H9 (cell line): ENCODE data around the gene FBXL7. TPM values are rescaled to one million over a fixed set of nuclear protein-coding genes. Genes with fewer than 3 reads are reported as not detected.

ENCODE experiments used
- DNase-seq: peaks from one replicate; pipeline ENCODE4 v3.0.0-alpha.2; 2017
- H2AFZ ChIP-seq: one replicate; pipeline ENCODE4 v1.6.1; 2013; ENCODE audit warnings: mild to moderate bottlenecking, low read length, control low read depth, moderate library complexity
- H2AK5ac ChIP-seq: 2 replicates; pipeline ENCODE4 v1.6.1; 2013; ENCODE audit warnings: low read length, control low read depth, mixed read lengths; ENCODE audit not compliant: insufficient read length
- H2BK120ac ChIP-seq: one replicate; pipeline ENCODE4 v1.6.1; 2013; ENCODE audit warnings: low read depth, mild to moderate bottlenecking, low read length, control low read depth, inconsistent platforms; ENCODE audit not compliant: poor library complexity, severe bottlenecking
- H2BK12ac ChIP-seq: 2 replicates; pipeline ENCODE4 v1.6.1; 2013; ENCODE audit warnings: low read length, control low read depth, mixed read lengths, low read depth; ENCODE audit not compliant: insufficient read length
- H2BK15ac ChIP-seq: 2 replicates; pipeline ENCODE4 v1.6.1; 2013; ENCODE audit warnings: low read depth, low read length, control low read depth
- H2BK20ac ChIP-seq: one replicate; pipeline ENCODE4 v1.6.1; 2013; ENCODE audit warnings: low read depth, mild to moderate bottlenecking, low read length, control low read depth, inconsistent platforms; ENCODE audit not compliant: poor library complexity, severe bottlenecking
- H2BK5ac ChIP-seq: 2 replicates; pipeline ENCODE4 v1.6.1; 2013; ENCODE audit warnings: low read length, control low read depth, mixed read lengths; ENCODE audit not compliant: insufficient read length
- H3K14ac ChIP-seq: 2 replicates; pipeline ENCODE4 v1.6.1; 2013; ENCODE audit warnings: low read length, control low read depth; ENCODE audit not compliant: insufficient read depth
- H3K18ac ChIP-seq: 2 replicates; pipeline ENCODE4 v1.6.1; 2013; ENCODE audit warnings: low read depth, mild to moderate bottlenecking, mixed read lengths, low read length, control low read depth; ENCODE audit not compliant: insufficient read length
- H3K23ac ChIP-seq: 2 replicates; pipeline ENCODE4 v1.6.1; 2013; ENCODE audit warnings: low read length, control low read depth, mixed read lengths, low read depth; ENCODE audit not compliant: insufficient read length
- H3K23me2 ChIP-seq: 2 replicates; pipeline ENCODE4 v1.6.1; 2013; ENCODE audit warnings: low read depth, mild to moderate bottlenecking, mixed read lengths, low read length, control low read depth; ENCODE audit not compliant: insufficient read length, poor library complexity, severe bottlenecking
- H3K27ac ChIP-seq: 2 replicates; pipeline ENCODE4 v1.5.1; 2013; ENCODE audit warnings: low read length, control low read depth, mixed read lengths, low read depth; ENCODE audit not compliant: insufficient read length
- H3K27me3 ChIP-seq: 2 replicates; pipeline ENCODE4 v1.6.1; 2013; ENCODE audit warnings: low read length, control low read depth, inconsistent platforms; ENCODE audit not compliant: insufficient read depth
- H3K4ac ChIP-seq: 2 replicates; pipeline ENCODE4 v1.6.1; 2013; ENCODE audit warnings: low read depth, mild to moderate bottlenecking, control low read depth, inconsistent platforms, low read length, moderate library complexity
- H3K4me1 ChIP-seq: 2 replicates; pipeline ENCODE4 v1.6.1; 2013; ENCODE audit warnings: low read length, control low read depth, inconsistent platforms; ENCODE audit not compliant: insufficient read depth
- H3K4me2 ChIP-seq: 2 replicates; pipeline ENCODE4 v1.6.1; 2013; ENCODE audit warnings: low read length, control low read depth, mixed read lengths; ENCODE audit not compliant: insufficient read length, insufficient read depth
- H3K56ac ChIP-seq: 2 replicates; pipeline ENCODE4 v1.6.1; 2013; ENCODE audit warnings: low read depth, mild to moderate bottlenecking, mixed read lengths, low read length, control low read depth; ENCODE audit not compliant: insufficient read length
- H3K79me1 ChIP-seq: 2 replicates; pipeline ENCODE4 v1.6.1; 2013; ENCODE audit warnings: low read depth, mild to moderate bottlenecking, moderate library complexity, low read length, control low read depth, inconsistent platforms; ENCODE audit not compliant: insufficient read depth, poor library complexity, severe bottlenecking
- H3K79me2 ChIP-seq: 2 replicates; pipeline ENCODE4 v1.6.1; 2013; ENCODE audit warnings: low read length, control low read depth, inconsistent platforms; ENCODE audit not compliant: insufficient read depth
- H3K9ac ChIP-seq: 2 replicates; pipeline ENCODE4 v1.6.1; 2013; ENCODE audit warnings: low read length, control low read depth, mixed read lengths; ENCODE audit not compliant: insufficient read length; ENCODE audit errors: extremely low read depth
- H3K9me3 ChIP-seq: one replicate; pipeline ENCODE4 v1.6.1; 2013; ENCODE audit warnings: low read depth, low read length, inconsistent platforms; ENCODE audit not compliant: control insufficient read depth
- H3T11ph ChIP-seq: one replicate; pipeline ENCODE4 v1.6.1; 2013; ENCODE audit warnings: mild to moderate bottlenecking, low read length, control low read depth, inconsistent platforms
- H4K20me1 ChIP-seq: one replicate; pipeline ENCODE4 v1.6.1; 2013; ENCODE audit not compliant: control insufficient read depth, insufficient read length, insufficient read depth
- H4K5ac ChIP-seq: 2 replicates; pipeline ENCODE4 v1.6.1; 2013; ENCODE audit warnings: low read depth, mild to moderate bottlenecking, mixed read lengths, low read length, control low read depth; ENCODE audit not compliant: insufficient read length
- H4K8ac ChIP-seq: replicated peaks from 2 replicates; pipeline ENCODE4 v1.6.1; 2013; ENCODE audit warnings: low read length, control low read depth, mixed read lengths, low read depth; ENCODE audit not compliant: insufficient read length
- H4K91ac ChIP-seq: 2 replicates; pipeline ENCODE4 v1.6.1; 2013; ENCODE audit warnings: low read depth, mild to moderate bottlenecking, moderate library complexity, mixed read lengths, low read length, control low read depth; ENCODE audit not compliant: insufficient read length
- H3K27ac Mint-ChIP-seq, 3 experiments: 2 replicates in 2 of 3; 3 replicates in 1 of 3; pipeline ENCODE4 v1.8.0; 2020 to 2021; ENCODE audit warnings: mixed read lengths in 3 of 3, mild to moderate bottlenecking in 1 of 3, moderate library complexity in 1 of 3
- H3K27me3 Mint-ChIP-seq: 2 replicates; pipeline ENCODE4 v1.8.0; 2021; ENCODE audit warnings: low read depth, mild to moderate bottlenecking, moderate library complexity, mixed read lengths
- H3K36me3 Mint-ChIP-seq, 3 experiments: 2 replicates in 2 of 3; 3 replicates in 1 of 3; pipeline ENCODE4 v1.8.0; 2020 to 2021; ENCODE audit warnings: low read depth in 3 of 3, mixed read lengths in 3 of 3; ENCODE audit not compliant: insufficient read depth in 1 of 3
- H3K4me1 Mint-ChIP-seq, 2 experiments: 2 replicates each; pipeline ENCODE4 v1.8.0; 2020; ENCODE audit warnings: mixed read lengths in 2 of 2
- H3K4me3 Mint-ChIP-seq, 2 experiments: 2 replicates in 1 of 2; 3 replicates in 1 of 2; pipeline ENCODE4 v1.8.0; 2020 to 2021; ENCODE audit warnings: mild to moderate bottlenecking in 2 of 2, mixed read lengths in 2 of 2, moderate library complexity in 1 of 2
- H3K9me3 Mint-ChIP-seq, 2 experiments: 2 replicates in 1 of 2; 3 replicates in 1 of 2; pipeline ENCODE4 v1.8.0; 2020; ENCODE audit warnings: mild to moderate bottlenecking in 2 of 2, mixed read lengths in 2 of 2, moderate library complexity in 1 of 2
- WGBS: extraction: QIAGEN DNeasy Blood & Tissue Kit; methylation state at CpG from one replicate; pipeline ENCODE4 v1.1.7; 2013; ENCODE audit warnings: missing lambda C conversion rate, low lambda C conversion rate, mixed read lengths; ENCODE audit not compliant: insufficient read length; ENCODE audit errors: extremely low coverage; 5-methylcytosine and 5-hydroxymethylcytosine counted together
- total RNA-seq: library from RNA; stranded (reverse); gene quantifications from 2 replicates; pipeline ENCODE4 v1.2.1, GENCODE V29; 2021
- TF ChIP-seq, protein P1 (sequence below): fragments of 200-600 bp; sonication (generic); conservative IDR thresholded peaks from 3 replicates; pipeline ENCODE4 v1.8.0; 2021; ENCODE audit warnings: antibody characterized with exemption, mild to moderate bottlenecking

Gene FBXL7
- total RNA-seq, 1 experiment from 2014 or later, result 14.6 TPM

- Mint-ChIP-seq H3K27me3 (no peaks in the 10 kb centered on the region), H3K4me3 (no peak overlapping the region), H3K9me3 (peaks cover 1 to 2% of the 10 kb centered on the region in 2 experiments; a peak in 4 of 5 replicates), H3K4me1 (peaks cover 11 to 13% of the 10 kb centered on the region in 2 experiments; a peak in 3 of 4 replicates), H3K36me3 (peaks cover 6 to 25% (median 17%) of the 10 kb centered on the region in 3 experiments), H3K27ac (no peak overlapping the region)
- no peaks in the 10 kb centered on the region for H3K9me3 ChIP-seq
- no peak overlapping the region for H4K8ac ChIP-seq
- H4K5ac ChIP-seq, result no peak overlapping the region
- no peak overlapping the region for H3K18ac ChIP-seq
- no peak for DNase-seq
- no peak overlapping the region for H3K23ac ChIP-seq
- H2BK5ac ChIP-seq, result no peak overlapping the region
- no peak overlapping the region for H3K9ac ChIP-seq
- no peak overlapping the region for H3K4ac ChIP-seq
- H3K27ac ChIP-seq, result no peak overlapping the region
- H3K56ac ChIP-seq, result no peak overlapping the region
- no peak overlapping the region for H3K4me2 ChIP-seq
- TF ChIP-seq, protein P1, sequence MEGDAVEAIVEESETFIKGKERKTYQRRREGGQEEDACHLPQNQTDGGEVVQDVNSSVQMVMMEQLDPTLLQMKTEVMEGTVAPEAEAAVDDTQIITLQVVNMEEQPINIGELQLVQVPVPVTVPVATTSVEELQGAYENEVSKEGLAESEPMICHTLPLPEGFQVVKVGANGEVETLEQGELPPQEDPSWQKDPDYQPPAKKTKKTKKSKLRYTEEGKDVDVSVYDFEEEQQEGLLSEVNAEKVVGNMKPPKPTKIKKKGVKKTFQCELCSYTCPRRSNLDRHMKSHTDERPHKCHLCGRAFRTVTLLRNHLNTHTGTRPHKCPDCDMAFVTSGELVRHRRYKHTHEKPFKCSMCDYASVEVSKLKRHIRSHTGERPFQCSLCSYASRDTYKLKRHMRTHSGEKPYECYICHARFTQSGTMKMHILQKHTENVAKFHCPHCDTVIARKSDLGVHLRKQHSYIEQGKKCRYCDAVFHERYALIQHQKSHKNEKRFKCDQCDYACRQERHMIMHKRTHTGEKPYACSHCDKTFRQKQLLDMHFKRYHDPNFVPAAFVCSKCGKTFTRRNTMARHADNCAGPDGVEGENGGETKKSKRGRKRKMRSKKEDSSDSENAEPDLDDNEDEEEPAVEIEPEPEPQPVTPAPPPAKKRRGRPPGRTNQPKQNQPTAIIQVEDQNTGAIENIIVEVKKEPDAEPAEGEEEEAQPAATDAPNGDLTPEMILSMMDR, result no peak
- H3K4me1 ChIP-seq, result no peaks in the 10 kb centered on the region
- no peak overlapping the region for H3T11ph ChIP-seq
- H4K91ac ChIP-seq, result no peak overlapping the region
- no peaks in the 10 kb centered on the region for H3K79me1 ChIP-seq
- H3K14ac ChIP-seq, result no peak overlapping the region
- peaks cover 3% of the 10 kb centered on the region; the same call in 1 of the 2 replicates for H3K79me2 ChIP-seq
- no peak overlapping the region for H2AK5ac ChIP-seq
- no peak overlapping the region for H2BK15ac ChIP-seq
- no CpG with 5 or more reads among the region's 2 CpGs for WGBS
- no peak overlapping the region for H2BK20ac ChIP-seq
- H2AFZ ChIP-seq, result no peak overlapping the region
- H3K23me2 ChIP-seq, result no peaks in the 10 kb centered on the region
- no peaks in the 10 kb centered on the region for H3K27me3 ChIP-seq
- H4K20me1 ChIP-seq, result no peaks in the 10 kb centered on the region
- no peak overlapping the region for H2BK120ac ChIP-seq
- H2BK12ac ChIP-seq, result no peak overlapping the region
These were observed 77.9 kb downstream of the FBXL7 start for GRCh38 chr5:15577831-15578230.
